Measurements from ENCODE around the gene MAGT1. TPM values are rescaled to one million over a fixed set of nuclear protein-coding genes. Genes with fewer than 3 reads are reported as not detected.

Gene MAGT1
- total and polyA plus RNA-seq, 2 experiments from 2014 or later: 23.4 to 42.2 TPM

- H3K36me3 Mint-ChIP-seq (ENCODE audit: low read depth): no peaks in the 10 kb centered on the region
- H2AFZ ChIP-seq: peak within 1 kb of the TSS; percentile 80; the same call in 1 of the 2 replicates
- no peaks in the 10 kb centered on the region; the same call in 1 of the 2 replicates for H3K79me2 ChIP-seq (replicated peaks; ENCODE audit: insufficient read depth)
- H3K9me3 Mint-ChIP-seq: no peaks in the 10 kb centered on the region
- H3K27ac Mint-ChIP-seq: peak within 1 kb of the TSS; percentile 75
- no peaks in the 10 kb centered on the region for H4K20me1 ChIP-seq (replicated peaks; ENCODE audit: insufficient read depth)
- no peak within 1 kb of the TSS for H3K27ac ChIP-seq (ENCODE audit: low read depth)
- H3K27me3 ChIP-seq (ENCODE audit: insufficient read depth): no peaks in the 10 kb centered on the region
- H3K4me3 Mint-ChIP-seq: peak within 1 kb of the TSS; percentile 97
- no peaks in the 10 kb centered on the region for H3K9me2 ChIP-seq (ENCODE audit: insufficient read depth)
- peaks cover 6% of the 10 kb centered on the region; the same call in 1 of the 3 replicates for H3K4me1 Mint-ChIP-seq
- 0 out of 2 replicates have a peak, but pooled peaks cover 3% of the 10 kb centered on the region for H3F3A ChIP-seq (replicated peaks; ENCODE audit: low read depth)
- H3K4me1 ChIP-seq (ENCODE audit: insufficient read depth): no peaks in the 10 kb centered on the region; the same call in 1 of the 2 replicates
- DNase-seq (ENCODE audit: low spot score): peak; percentile 80
- TF ChIP-seq NANOG (IDR thresholded peaks at IDR 0.05; ENCODE audit: borderline replicate concordance) (no peak), ZNF331 (CRISPR knock-in tag; IDR thresholded peaks at IDR 0.05; ENCODE audit: low read depth) (no peak), REST (IDR thresholded peaks at IDR 0.05; ENCODE audit: unreplicated experiment) (no peak), EZH2 (IDR thresholded peaks at IDR 0.05; ENCODE audit: low read depth, unreplicated experiment) (no peak), EZH2phosphoT487 (IDR thresholded peaks at IDR 0.05; ENCODE audit: unreplicated experiment) (no peak), ETS1 (IDR thresholded peaks at IDR 0.05) (no peak), JUNB (IDR thresholded peaks at IDR 0.05; ENCODE audit: unreplicated experiment) (no peak), POLR2AphosphoS5 (IDR thresholded peaks at IDR 0.05; ENCODE audit: low read depth) (0 out of 2 replicates have a peak, but pooled peaks have one; percentile 35), ZNF114 (CRISPR knock-in tag; IDR thresholded peaks at IDR 0.05) (no peak), ZNF462 (CRISPR knock-in tag; IDR thresholded peaks at IDR 0.05) (no peak), STAT1 (IDR thresholded peaks at IDR 0.05; ENCODE audit: unreplicated experiment) (no peak), CTCF (conservative IDR thresholded peaks at IDR 0.05; ENCODE audit: low read depth in 2 of 2) (peak; percentile 26 to 67), CREB1 (CRISPR knock-in tag; IDR thresholded peaks at IDR 0.05; ENCODE audit: low read depth) (no peak)
- H3K4me2 ChIP-seq: peak within 1 kb of the TSS; percentile 86
- H3K36me3 ChIP-seq (ENCODE audit: insufficient read depth): no peaks in the 10 kb centered on the region
- H3K4me3 ChIP-seq: peak within 1 kb of the TSS; percentile 69
- ATAC-seq: peak; percentile 97
- peaks cover 1% of the 10 kb centered on the region for H3K27me3 Mint-ChIP-seq (ENCODE audit: insufficient read depth, low read depth, poor library complexity)
These were observed 15.0 kb upstream of the MAGT1 start, which contains the start of gene ATP7A for GRCh38 chrX:77910108-77910840. Gene ATP7A (plus strand): TSS chrX:77910693. CDS start chrX:77971642, 60,949 bp downstream.

Measured in GM23338 (cell line).